ENCODE results near the gene SCAND1.

GRCh38 chr20:36004045-36004444 is 49.7 kb upstream of the SCAND1 start:
- no peak for TF ChIP-seq POLR2A (IDR thresholded peaks at IDR 0.05)
- TF ChIP-seq, protein P1, sequence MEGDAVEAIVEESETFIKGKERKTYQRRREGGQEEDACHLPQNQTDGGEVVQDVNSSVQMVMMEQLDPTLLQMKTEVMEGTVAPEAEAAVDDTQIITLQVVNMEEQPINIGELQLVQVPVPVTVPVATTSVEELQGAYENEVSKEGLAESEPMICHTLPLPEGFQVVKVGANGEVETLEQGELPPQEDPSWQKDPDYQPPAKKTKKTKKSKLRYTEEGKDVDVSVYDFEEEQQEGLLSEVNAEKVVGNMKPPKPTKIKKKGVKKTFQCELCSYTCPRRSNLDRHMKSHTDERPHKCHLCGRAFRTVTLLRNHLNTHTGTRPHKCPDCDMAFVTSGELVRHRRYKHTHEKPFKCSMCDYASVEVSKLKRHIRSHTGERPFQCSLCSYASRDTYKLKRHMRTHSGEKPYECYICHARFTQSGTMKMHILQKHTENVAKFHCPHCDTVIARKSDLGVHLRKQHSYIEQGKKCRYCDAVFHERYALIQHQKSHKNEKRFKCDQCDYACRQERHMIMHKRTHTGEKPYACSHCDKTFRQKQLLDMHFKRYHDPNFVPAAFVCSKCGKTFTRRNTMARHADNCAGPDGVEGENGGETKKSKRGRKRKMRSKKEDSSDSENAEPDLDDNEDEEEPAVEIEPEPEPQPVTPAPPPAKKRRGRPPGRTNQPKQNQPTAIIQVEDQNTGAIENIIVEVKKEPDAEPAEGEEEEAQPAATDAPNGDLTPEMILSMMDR (IDR thresholded peaks at IDR 0.05), result no peak

All from testis (tissue), 2 donors.